GM12892 (cell line): ENCODE measurements around the gene BFSP1.

ENCODE experiments used
- POLR2A ChIP-seq: IDR thresholded peaks from 2 replicates; pipeline ENCODE4 v1.6.1; 2011; ENCODE audit warnings: low read depth, low read length, control low read depth
- POLR2AphosphoS5 ChIP-seq: IDR thresholded peaks from 2 replicates; pipeline ENCODE4 v1.6.1; 2011; ENCODE audit warnings: low read depth, low read length, control low read depth
- TAF1 ChIP-seq: IDR thresholded peaks from 2 replicates; pipeline ENCODE4 v1.6.1; 2011; ENCODE audit warnings: low read depth, mild to moderate bottlenecking, control low read depth, low read length, borderline replicate concordance

GRCh38 chr20:17523326-17523725 lies 7.9 kb downstream of the BFSP1 start:
- TF ChIP-seq POLR2A (no peak), POLR2AphosphoS5 (no peak), TAF1 (no peak)
